HG02571 (cell line): ENCODE measurements around the gene MAZ.
A peak's percentile ranks its signal among the peaks of the same experiment; 100 is the strongest.
"Not testable (repeated sequence)": the region's sequence is repeated elsewhere in the genome, so short reads cannot be mapped to it uniquely, and the experiment has no call there.

ENCODE experiments used
- ATAC-seq: cut with Tn5 transposase; IDR thresholded peaks from one replicate; pipeline ENCODE4 v1.9.1; 2021; ENCODE audit warnings: mild to moderate bottlenecking, moderate library complexity; ENCODE audit not compliant: unreplicated experiment

MAZ gene

DNA sequence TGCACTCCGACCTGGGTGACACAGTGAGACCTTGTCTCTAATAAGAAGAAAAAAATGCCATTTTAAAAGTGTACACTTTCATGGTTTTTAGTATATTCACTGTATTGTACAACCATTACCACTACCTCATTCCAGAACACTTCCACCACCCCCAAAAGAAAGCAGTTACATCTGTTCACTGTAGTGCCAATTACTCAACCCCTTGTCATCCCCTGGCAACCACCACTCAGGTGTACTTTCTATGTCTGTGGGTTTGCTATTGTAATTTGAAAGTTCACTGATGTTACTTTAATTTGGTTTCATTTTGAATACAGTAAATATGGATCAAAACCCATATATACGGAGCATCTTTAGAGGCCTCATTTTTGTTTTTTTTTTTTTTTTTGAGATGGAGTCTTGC is 22.2 kb upstream of the MAZ start:
- ATAC-seq, result no peak

DNA sequence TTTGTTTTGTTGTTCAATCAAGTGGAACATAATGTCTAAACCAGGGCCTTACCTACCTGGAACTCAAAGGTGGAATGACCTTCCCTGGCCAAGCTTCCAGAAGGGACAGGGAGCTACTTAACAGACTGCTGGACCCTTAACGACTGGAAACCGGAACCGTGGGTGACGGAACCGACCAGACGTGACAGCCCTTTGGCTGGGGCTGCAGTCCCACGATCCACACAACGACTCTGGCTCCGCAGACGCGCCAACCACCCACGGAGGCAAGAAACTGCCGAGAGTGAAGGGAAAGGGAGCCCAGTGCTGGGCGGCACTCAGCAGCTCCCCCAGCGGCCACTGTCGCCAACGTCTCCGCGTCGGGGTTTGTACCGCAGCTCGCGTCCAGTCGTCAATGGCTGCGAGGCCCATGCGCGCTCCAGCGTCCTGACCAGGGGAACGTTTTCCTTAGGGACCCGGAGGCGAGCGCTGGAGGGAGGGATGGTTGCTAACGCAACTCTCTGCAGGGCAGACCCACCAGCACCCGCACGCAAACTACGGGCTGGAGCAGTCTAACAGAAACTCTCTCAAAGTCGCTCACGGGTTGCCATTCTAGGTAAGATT is 21.3 kb upstream of the MAZ start:
- no peak for ATAC-seq

DNA sequence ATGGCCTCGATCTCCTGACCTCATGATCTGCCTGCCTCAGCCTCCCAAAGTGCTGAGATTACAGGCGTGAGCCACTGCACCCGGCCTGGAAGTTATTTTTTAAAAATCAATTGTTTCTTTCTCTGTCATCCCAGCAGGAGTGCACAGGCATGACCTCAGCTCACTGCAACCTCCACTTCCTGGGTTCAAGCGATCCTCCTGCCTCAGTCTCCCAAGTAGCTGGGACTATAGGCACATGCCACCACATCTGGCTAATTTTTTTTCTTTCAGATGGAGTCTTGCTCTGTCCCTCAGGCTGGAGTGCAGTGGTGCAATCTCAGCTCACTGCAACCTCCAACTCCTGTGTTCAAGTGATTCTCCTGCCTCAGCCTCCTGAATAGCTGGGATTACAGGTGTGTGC is 19.2 kb upstream of the MAZ start:
- ATAC-seq, result not testable (repeated sequence)

DNA sequence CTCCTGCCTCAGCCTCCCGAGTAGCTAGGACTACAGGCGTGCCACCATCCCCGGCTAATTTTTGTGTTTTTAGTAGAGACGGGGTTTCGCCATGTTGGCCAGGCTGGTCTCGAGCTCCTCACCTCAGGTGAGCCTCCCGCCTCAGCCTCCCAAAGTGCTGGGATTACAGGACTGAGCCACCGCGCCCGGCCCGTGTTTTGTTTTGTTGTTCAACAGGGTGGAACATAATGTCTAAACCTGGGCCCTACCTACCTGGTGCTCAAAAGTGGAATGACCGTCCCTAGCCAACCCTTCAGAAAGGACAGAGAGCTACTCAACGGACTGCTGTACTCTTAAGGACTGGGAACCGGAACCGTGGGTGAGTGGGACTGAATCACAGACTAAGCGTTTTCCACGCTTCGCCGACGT is 16.6 kb upstream of the MAZ start:
- no peak for ATAC-seq

DNA sequence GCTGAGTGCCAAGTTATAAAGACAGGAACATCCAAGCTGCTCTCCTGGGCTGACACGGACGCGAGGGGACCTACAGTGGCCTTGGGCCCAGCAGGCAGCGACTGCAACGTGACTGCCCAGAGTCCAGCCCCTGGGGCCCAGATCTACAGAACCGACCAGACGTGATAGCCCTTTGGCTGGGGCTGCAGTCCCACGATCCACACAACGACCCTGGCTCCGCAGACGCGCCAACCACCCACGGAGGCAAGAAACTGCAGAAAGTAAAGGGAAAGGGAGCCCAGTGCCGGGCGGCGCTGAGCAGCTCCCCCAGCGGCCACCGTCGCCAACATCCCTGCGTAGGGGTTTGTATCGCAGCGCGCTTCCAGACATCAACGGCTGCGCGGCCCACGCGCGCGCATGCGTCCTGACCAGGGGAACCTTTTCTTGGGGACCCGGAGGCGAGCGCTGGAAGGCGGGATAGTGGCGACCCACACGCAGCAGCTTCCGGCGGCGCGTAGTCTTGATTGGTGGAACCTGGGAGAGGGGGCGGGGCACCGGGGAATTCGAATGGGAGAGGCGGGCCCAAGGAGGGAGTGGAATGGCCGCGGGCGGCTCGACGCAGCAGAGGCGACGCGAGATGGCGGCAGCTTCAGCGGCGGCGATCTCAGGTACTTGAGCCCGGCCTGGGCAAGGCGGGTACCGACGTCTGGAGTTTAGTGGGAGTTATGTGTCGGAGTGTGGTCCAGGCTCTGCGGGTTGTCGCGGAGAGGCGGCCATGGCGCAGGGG is 16.0 kb upstream of the MAZ start, which contains the start of gene KIF22:
KIF22 (plus strand) TSS at position 569 of the 766 bp plus-strand sequence; CDS start at position 578, 9 bp downstream.
- peak; percentile 93 for ATAC-seq

DNA sequence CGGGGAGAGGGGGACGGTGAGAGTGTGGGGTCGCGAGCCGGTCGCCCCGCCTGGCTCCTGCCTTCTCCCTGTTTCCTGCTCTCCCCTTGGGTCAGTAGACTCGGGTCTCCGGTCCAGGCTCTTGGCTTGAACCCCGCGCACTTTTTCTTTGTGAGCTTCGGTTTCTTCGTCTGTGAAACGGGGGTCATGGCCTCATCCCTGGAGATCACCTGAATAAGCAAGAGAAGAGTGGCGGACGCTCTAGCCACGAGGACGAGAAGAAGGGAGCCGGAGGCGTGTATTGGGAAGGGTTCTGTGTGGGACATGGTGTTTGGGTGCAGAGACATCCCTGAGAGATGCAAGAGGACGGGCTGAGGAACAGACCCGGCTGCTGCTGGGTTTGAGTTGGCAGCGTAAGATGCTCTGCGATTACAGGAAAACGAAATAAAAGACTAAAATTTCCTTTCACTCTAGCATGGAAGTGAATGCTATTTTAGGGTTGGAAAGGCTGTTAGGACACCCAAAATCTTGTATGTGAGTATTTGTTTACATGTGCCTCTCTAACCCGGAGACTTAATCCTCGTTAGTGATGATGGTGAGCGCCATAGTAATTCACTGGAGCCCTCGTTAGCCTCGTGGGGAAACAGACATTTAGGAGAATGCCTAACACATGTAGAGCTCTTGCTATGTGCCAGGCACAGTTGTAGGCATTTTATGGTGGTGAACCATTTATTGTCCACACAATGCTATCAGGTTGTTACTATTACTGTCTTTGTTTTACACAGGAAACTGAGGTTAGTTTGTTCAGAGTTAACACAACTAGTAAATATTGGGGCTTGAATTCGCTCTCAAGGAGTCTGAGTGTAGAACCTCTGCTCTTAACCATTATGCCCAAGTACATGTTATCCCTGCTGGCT is 15.1 kb upstream of the MAZ start:
- peak; percentile 28 for ATAC-seq

DNA sequence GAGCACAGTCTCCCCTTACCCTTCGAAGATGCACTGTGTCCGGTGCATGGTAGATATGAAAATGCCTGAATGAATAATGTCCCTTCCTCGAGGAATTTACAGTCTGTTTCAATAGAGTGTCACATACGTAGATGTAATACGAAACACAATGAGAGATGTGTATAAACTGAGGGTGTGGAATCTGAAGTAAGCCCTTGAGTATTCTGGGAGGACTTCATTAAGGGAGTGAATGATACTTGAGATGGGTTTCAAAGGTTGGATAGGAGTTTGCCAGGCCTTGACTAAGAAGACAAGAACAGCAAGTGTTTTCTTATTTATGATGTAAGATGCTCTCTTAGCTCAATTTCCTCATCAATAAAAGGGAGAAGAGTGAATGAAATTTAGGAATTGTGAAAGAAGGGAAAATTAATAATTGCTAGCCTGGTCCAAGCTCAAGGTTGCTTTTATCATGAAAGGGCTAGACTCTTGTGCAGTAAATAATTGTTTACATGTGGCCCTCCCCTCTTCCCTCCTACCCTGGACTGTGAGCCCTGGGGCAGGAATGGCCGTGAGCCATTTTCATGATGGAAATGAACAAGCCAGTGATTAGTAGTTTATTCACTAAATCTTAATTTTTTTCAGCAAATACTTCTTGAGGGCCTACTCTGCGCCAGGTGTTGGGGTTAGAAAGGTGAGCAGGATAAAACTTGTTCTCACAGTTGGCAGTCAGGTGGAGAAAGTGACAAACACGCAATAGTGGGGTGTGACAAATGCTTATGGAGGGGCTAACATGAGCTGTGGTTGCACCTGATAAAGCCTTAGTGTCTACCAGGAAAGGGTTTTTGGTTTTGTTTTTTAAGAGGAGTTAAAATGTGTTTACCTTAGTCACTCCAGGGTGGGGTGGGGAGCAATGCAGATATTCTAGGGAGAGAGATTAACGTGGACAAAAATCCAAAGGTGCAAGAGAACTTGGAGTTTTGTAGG is 14.2 kb upstream of the MAZ start:
- ATAC-seq, result no peak

DNA sequence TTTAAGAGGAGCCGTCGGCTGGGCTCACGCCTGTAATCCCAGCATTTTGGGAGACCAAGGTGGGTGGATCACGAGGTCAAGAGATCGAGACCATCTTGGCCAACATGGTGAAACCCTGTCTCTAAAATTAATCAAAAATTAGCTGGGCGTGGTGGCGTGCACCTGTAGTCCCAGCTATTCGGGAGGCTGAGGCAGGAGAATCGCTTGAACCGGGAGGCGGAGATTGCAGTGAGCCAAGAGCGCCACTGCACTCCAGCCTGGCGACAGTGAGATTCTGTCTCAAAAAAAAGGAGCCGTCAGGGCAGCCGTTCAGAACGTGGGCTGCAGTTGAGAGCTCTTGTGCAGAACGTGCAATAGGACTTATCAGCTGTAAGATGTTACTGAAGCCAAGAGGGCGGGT is 13.2 kb upstream of the MAZ start:
- not testable (repeated sequence) for ATAC-seq

DNA sequence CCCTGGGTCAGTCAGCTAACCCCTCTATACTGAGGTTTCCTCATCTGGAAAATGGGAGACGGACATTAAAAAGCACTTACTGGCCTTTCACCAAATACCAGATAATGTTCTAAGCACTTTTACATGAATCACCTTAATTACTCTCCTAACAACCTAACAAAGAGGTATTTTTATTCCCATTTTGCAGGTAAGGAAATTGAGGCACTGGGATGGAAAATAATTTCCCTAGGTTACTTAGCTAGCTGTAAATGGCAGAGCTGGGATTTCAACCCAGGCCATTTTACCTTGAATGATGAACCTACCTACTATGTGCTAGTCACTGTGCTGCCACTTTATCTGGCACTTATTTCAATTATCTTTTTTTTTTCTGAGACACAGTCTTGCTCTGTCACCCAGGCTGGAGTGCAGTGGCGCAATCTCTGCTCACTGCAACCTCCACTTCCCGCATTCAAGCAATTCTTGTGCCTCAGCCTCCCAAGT is 12.1 kb upstream of the MAZ start:
- ATAC-seq, result no peak

DNA sequence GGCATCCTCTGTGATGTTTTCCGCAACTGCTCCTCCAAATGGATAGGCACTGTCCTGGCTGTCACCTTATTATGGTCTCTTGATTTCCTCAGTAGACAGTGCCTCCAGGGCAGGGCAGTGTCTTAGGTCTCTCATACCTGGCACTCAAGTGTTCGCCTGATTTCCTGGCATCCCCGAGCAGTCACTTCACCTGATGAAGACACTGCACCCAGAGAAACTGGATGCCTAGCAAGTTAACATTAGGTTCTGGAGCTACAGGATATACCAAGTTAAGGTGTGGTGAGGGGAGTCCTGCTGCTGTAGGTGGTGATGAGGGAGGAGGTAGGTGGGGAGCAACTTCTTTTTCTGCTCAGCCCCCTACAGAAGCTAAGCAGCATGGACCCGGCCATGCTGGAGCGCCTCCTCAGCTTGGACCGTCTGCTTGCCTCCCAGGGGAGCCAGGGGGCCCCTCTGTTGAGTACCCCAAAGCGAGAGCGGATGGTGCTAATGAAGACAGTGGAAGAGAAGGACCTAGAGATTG is 3.9 kb upstream of the MAZ start:
- ATAC-seq, result no peak

DNA sequence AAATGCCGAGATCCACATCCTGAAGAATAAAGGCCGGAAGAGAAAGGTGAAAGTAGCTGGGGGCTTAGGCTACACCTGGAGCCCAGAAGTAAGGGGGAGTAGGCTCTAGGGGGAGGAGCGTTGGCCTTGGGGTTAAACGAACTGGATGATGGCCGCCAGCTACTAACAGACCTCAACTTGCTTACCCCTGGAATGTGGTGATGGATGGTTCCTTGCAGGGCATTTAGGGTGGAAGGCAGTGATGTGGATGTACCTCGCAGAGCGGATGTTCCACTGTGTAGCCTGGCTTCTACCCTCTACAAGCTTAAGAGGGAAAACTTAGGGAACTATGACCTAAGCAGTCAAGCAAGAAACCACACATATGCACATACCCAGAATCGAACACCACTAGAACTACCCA is 2.3 kb upstream of the MAZ start:
- no peak for ATAC-seq

DNA sequence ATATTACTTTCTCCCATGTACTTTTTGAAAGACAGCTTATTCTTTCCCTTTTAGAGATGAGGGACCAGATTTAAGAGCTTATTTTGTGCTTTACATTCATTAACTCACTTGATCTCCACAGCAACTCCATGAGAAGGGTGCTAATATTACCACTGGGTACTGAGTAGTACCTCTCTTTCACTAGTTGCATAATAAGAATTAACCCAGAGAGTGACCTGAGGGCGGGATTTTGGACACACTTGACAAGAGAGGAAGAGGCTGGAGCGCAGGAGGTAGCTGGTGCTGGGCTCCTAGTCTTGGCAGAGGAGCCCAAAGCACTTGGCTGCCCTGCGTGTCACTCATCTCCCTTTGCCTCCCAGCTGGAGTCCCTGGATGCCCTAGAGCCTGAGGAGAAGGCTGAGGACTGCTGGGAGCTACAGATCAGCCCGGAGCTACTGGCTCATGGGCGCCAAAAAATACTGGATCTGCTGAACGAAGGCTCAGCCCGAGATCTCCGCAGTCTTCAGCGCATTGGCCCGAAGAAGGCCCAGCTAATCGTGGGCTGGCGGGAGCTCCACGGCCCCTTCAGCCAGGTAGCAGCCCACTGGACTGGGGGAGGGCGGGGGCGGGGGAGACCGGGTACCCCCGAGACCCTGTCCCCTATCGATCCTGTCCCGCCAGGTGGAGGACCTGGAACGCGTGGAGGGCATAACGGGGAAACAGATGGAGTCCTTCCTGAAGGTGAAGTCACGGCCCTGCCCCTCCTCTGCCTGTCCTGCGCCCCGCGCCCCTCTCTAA is 1.7 kb upstream of the MAZ start:
- no peak for ATAC-seq

DNA sequence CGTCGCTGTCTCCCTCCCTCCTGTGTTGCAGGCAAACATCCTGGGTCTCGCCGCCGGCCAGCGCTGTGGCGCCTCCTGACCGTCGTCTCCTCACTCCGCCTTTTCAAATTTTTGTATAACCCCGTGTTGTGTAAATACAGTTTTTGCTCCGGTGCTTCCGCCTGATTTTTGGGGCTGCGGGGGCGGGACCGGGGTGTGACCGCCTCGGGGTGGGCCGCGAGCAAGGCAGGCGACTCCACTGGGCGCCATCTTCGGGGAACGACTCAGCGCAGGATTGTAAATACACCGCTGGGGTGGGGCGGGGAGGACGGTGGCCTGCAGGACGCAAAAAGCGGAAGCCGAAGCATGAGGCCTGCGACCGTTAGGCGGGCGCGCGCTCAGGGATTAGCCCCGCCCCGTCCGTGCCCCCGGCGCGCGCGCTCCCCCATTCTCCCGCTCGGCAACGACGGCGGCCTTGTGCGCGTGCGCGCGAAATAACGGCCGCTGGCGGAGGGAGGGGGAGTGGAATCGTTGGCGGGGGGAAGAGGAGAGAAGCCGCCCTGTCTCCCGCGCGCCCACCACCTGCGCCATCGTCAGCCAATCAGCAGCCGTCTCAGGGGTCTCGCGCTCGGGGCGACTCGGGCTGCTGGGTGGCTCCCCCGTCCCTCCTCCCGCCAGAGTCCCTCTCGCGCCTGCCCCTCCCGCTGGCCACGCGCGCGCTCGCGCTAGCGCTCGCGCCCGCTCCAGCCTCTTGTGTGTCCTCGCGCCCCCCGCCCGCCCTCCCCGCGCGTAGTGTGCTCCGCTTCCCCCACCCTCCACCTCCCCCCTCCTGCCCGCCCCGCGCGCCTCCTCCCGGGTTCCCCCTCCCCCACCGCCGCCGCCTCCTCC is 864 bp upstream of the MAZ start:
- peak; percentile 46 for ATAC-seq

DNA sequence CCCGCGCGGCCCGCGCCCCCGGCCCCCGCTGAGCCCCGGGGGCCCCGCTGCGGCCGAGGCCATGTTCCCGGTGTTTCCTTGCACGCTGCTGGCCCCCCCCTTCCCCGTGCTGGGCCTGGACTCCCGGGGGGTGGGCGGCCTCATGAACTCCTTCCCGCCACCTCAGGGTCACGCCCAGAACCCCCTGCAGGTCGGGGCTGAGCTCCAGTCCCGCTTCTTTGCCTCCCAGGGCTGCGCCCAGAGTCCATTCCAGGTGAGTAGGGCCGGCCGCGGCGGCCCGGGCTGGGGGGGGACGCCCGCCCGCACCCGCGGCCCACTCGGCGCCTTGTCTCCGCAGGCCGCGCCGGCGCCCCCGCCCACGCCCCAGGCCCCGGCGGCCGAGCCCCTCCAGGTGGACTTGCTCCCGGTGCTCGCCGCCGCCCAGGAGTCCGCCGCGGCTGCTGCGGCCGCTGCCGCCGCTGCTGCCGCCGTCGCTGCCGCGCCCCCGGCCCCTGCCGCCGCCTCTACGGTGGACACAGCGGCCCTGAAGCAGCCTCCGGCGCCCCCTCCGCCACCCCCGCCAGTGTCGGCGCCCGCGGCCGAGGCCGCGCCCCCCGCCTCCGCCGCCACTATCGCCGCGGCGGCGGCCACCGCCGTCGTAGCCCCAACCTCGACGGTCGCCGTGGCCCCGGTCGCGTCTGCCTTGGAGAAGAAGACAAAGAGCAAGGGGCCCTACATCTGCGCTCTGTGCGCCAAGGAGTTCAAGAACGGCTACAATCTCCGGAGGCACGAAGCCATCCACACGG is 504 bp downstream of the MAZ start:
- no peak for ATAC-seq

DNA sequence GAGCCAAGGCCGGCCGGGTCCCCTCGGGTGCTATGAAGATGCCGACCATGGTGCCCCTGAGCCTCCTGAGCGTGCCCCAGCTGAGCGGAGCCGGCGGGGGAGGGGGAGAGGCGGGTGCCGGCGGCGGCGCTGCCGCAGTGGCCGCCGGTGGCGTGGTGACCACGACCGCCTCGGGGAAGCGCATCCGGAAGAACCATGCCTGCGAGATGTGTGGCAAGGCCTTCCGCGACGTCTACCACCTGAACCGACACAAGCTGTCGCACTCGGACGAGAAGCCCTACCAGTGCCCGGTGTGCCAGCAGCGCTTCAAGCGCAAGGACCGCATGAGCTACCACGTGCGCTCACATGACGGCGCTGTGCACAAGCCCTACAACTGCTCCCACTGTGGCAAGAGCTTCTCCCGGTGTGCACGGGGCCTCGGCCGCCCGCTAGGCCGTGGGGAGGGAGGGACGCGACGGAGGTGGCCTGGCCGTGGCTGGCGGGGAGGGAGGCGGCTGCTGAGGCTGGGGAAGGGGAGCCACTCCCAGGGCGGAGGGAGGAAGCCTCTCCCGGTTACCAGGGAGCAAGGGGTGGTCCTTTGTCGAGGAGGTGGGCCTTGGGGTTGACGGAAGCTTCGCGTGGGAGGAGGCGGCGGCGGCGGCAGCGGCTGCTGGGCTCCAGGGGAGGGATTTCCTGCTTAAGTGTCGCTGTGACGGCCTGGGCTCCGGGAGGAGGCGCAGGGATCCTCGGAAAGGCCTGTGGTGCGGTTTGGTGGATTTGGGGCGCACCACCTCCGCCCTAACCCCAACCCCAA is 1.3 kb downstream of the MAZ start:
- no peak for ATAC-seq

DNA sequence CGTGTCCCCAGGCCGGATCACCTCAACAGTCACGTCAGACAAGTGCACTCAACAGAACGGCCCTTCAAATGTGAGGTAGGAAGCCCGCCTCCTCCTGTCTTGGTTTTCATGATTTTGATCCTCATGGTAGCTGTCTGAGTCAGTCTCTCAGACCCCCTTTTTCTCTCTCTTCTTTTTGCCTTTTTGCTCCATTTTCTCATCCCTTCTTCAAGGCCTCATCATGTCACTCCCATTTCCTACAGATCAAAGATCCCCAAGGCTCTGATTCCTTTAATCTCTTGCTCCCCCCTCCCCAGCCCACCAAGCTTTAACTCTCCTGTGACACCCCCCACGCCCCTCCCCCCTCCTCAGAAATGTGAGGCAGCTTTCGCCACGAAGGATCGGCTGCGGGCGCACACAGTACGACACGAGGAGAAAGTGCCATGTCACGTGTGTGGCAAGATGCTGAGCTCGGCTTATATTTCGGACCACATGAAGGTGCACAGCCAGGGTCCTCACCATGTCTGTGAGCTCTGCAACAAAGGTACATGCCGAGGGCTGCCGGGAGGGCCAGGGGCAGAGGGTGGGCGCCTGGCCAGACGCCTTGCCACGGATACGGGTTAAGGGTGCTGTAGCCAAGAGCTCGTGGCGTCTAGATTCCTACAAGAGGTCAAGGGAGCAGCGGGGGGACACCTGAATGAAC is 2.0 kb downstream of the MAZ start:
- ATAC-seq, result no peak
